Large intestine (tissue), 3 donors: ENCODE measurements around the gene CNPY1. TPM values are rescaled to one million over a fixed set of nuclear protein-coding genes. Genes with fewer than 3 reads are reported as not detected.

ENCODE experiments used
- DNase-seq, 2 donors: peaks; one replicate each; pipeline versions ENCODE4 v3.0.0 to v3.0.0-alpha.2; 2013
- H3K27ac ChIP-seq: one replicate; pipeline ENCODE4 v1.5.1; 2013; ENCODE audit warnings: low read length
- H3K27me3 ChIP-seq: 2 replicates; pipeline ENCODE4 v1.6.1; 2013; ENCODE audit warnings: low read length; ENCODE audit not compliant: control insufficient read depth, insufficient read depth
- H3K36me3 ChIP-seq: 2 replicates; pipeline ENCODE4 v1.6.1; 2013; ENCODE audit warnings: low read length; ENCODE audit not compliant: control insufficient read depth, insufficient read depth
- H3K4me1 ChIP-seq: one replicate; pipeline ENCODE4 v1.6.1; 2013; ENCODE audit warnings: low read length; ENCODE audit not compliant: control insufficient read depth, insufficient read depth
- H3K4me3 ChIP-seq: one replicate; pipeline ENCODE4 v1.5.1; 2013; ENCODE audit warnings: low read length
- H3K9me3 ChIP-seq: one replicate; pipeline ENCODE4 v1.6.1; 2013; ENCODE audit warnings: mild to moderate bottlenecking, low read depth, low read length, moderate library complexity; ENCODE audit not compliant: control insufficient read depth
- WGBS: methylation state at CpG from one replicate; pipeline ENCODE4 v1.1.5; 2013; ENCODE audit warnings: low lambda C conversion rate; ENCODE audit not compliant: insufficient coverage; 5-methylcytosine and 5-hydroxymethylcytosine counted together
- polyA plus RNA-seq: library from polyadenylated mRNA; unstranded; fragments of 120-200 nt; gene quantifications from one replicate; pipeline ENCODE4 v1.2.1, GENCODE V29; 2013

Gene CNPY1
- polyA plus RNA-seq, 1 donor = not detected

GRCh38 chr7:155482511-155483183 lies 63.7 kb downstream of the CNPY1 start:
- no peaks in the 10 kb centered on the region for H3K36me3 ChIP-seq
- no CpG with 5 or more reads among the region's 17 CpGs for WGBS
- no peak overlapping the region for H3K27ac ChIP-seq
- no peaks in the 10 kb centered on the region for H3K4me1 ChIP-seq
- peaks cover 56% of the 10 kb centered on the region for H3K27me3 ChIP-seq
- no peak overlapping the region for H3K4me3 ChIP-seq
- H3K9me3 ChIP-seq = no peaks in the 10 kb centered on the region
- no peak for DNase-seq

- WGBS = 92% methylated on average over 2 of the region's 11 CpGs
- Histone ChIP-seq H3K27me3 (peaks cover 60% of the 10 kb centered on the region), H3K36me3 (no peaks in the 10 kb centered on the region), H3K27ac (no peak overlapping the region), H3K4me1 (no peaks in the 10 kb centered on the region), H3K9me3 (no peaks in the 10 kb centered on the region), H3K4me3 (no peak overlapping the region)
- no peak for DNase-seq
Measured at GRCh38 chr7:155481764-155482163, 64.6 kb downstream of the CNPY1 start.

- WGBS = 100% methylated on average over 1 of the region's 4 CpGs
- H3K36me3 ChIP-seq = no peaks in the 10 kb centered on the region
- no peak overlapping the region for H3K4me3 ChIP-seq
- H3K27ac ChIP-seq = no peak overlapping the region
- DNase-seq = no peak
- peaks cover 4% of the 10 kb centered on the region for H3K9me3 ChIP-seq
- no peaks in the 10 kb centered on the region for H3K4me1 ChIP-seq
- peaks cover 74% of the 10 kb centered on the region for H3K27me3 ChIP-seq
Measured at GRCh38 chr7:155477476-155477875, 68.9 kb downstream of the CNPY1 start.

- no peak overlapping the region for H3K4me3 ChIP-seq
- no peaks in the 10 kb centered on the region for H3K36me3 ChIP-seq
- 0% methylated on average over 1 of the region's 11 CpGs for whole genome bisulfite sequencing
- peaks cover 10% of the 10 kb centered on the region for H3K9me3 ChIP-seq
- H3K27me3 ChIP-seq = peaks cover 99% of the 10 kb centered on the region
- no peak overlapping the region for H3K27ac ChIP-seq
- H3K4me1 ChIP-seq = peaks cover 3% of the 10 kb centered on the region
- DNase-seq = no peak
Measured at GRCh38 chr7:155471718-155472117, 74.6 kb downstream of the CNPY1 start.

- DNase-seq = no peak
- H3K4me3 ChIP-seq = no peak overlapping the region
- no peaks in the 10 kb centered on the region for H3K36me3 ChIP-seq
- peaks cover 17% of the 10 kb centered on the region for H3K9me3 ChIP-seq
- peaks cover 99% of the 10 kb centered on the region for H3K27me3 ChIP-seq
- peaks cover 5% of the 10 kb centered on the region for H3K4me1 ChIP-seq
- H3K27ac ChIP-seq = no peak overlapping the region
- no CpG with 5 or more reads among the region's 24 CpGs for WGBS
Measured at GRCh38 chr7:155470686-155471638, 75.4 kb downstream of the CNPY1 start.

GRCh38 chr7:155470186-155470487 lies 76.2 kb downstream of the CNPY1 start:
- WGBS = 67% methylated on average over 1 of the region's 8 CpGs
- Histone ChIP-seq H3K27me3 (peaks cover 99% of the 10 kb centered on the region), H3K9me3 (peaks cover 21% of the 10 kb centered on the region), H3K4me3 (no peak overlapping the region), H3K36me3 (no peaks in the 10 kb centered on the region), H3K27ac (no peak overlapping the region), H3K4me1 (peaks cover 5% of the 10 kb centered on the region)
- DNase-seq = no peak

GRCh38 chr7:155469311-155470185 lies 76.8 kb downstream of the CNPY1 start:
- Histone ChIP-seq H3K9me3 (peaks cover 21% of the 10 kb centered on the region), H3K27ac (no peak overlapping the region), H3K36me3 (no peaks in the 10 kb centered on the region), H3K4me3 (no peak overlapping the region), H3K4me1 (peaks cover 5% of the 10 kb centered on the region), H3K27me3 (peaks cover 99% of the 10 kb centered on the region)
- WGBS = no CpG with 5 or more reads among the region's 12 CpGs
- DNase-seq = no peak

- Histone ChIP-seq H3K9me3 (peaks cover 21% of the 10 kb centered on the region), H3K27ac (no peak overlapping the region), H3K27me3 (peaks cover 98% of the 10 kb centered on the region), H3K4me1 (peaks cover 5% of the 10 kb centered on the region), H3K4me3 (no peak overlapping the region), H3K36me3 (no peaks in the 10 kb centered on the region)
- WGBS = 0% methylated on average over 4 of the region's 10 CpGs
- DNase-seq = no peak
Measured at GRCh38 chr7:155468785-155469148, 77.6 kb downstream of the CNPY1 start.

- H3K4me3 ChIP-seq = no peak overlapping the region
- no peaks in the 10 kb centered on the region for H3K36me3 ChIP-seq
- WGBS = 7% methylated on average over 2 of the region's 70 CpGs
Measured at GRCh38 chr7:155467846-155468784, 78.2 kb downstream of the CNPY1 start.

More at GRCh38 chr7:155467846-155468784, 78.2 kb downstream of the CNPY1 start:
- peaks cover 5% of the 10 kb centered on the region for H3K4me1 ChIP-seq
- peaks cover 98% of the 10 kb centered on the region for H3K27me3 ChIP-seq
- no peak overlapping the region for H3K27ac ChIP-seq
- no peak for DNase-seq
- H3K9me3 ChIP-seq = peaks cover 21% of the 10 kb centered on the region
